ENCODE data around the gene NEUROD2. TPM values are rescaled to one million over a fixed set of nuclear protein-coding genes. Genes with fewer than 3 reads are reported as not detected.

NEUROD2 gene
- total and polyA plus RNA-seq, 10 donors = under 0.01 to 0.03 TPM; not detected in 8

DNA sequence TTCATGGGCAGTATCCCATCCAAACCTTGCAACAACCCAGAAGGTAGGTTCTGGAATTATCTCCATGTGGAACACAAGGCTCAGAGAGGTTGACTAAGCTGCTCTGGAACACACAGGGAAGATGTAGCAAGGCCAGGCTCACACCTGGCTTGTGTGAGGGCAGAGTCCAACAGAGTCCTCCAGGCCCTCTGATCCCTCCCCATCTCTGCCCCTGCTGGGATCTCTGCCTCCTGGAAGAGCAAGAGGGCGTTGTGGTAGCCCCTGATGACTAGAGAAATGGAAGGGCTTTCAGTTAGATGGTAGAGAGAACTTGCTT, 12.0 kb upstream of the NEUROD2 start:
- Histone ChIP-seq H3K9me3 (no peaks in the 10 kb centered on the region), H3K27me3 (replicated peaks in 1 of 7) (peaks cover 0 to 67% (median 9%) of the 10 kb centered on the region in 7 donors), H3K4me3 (no peak overlapping the region), H3K27ac (no peak overlapping the region), H3K36me3 (no peaks in the 10 kb centered on the region), H3K4me1 (peaks cover 0 to 48% (median 38%) of the 10 kb centered on the region in 6 donors)
- TF ChIP-seq POLR2A (IDR thresholded peaks at IDR 0.05) = no peak
- no peak for TF ChIP-seq POLR2AphosphoS5 (IDR thresholded peaks at IDR 0.05)
- TF ChIP-seq, protein P1, sequence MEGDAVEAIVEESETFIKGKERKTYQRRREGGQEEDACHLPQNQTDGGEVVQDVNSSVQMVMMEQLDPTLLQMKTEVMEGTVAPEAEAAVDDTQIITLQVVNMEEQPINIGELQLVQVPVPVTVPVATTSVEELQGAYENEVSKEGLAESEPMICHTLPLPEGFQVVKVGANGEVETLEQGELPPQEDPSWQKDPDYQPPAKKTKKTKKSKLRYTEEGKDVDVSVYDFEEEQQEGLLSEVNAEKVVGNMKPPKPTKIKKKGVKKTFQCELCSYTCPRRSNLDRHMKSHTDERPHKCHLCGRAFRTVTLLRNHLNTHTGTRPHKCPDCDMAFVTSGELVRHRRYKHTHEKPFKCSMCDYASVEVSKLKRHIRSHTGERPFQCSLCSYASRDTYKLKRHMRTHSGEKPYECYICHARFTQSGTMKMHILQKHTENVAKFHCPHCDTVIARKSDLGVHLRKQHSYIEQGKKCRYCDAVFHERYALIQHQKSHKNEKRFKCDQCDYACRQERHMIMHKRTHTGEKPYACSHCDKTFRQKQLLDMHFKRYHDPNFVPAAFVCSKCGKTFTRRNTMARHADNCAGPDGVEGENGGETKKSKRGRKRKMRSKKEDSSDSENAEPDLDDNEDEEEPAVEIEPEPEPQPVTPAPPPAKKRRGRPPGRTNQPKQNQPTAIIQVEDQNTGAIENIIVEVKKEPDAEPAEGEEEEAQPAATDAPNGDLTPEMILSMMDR (IDR thresholded peaks at IDR 0.05 in 8 of 11, conservative IDR thresholded peaks at IDR 0.05 in 3 of 11) = no peak
- WGBS, 5 donors = 64 to 91% (median 73%) methylated on average over 1 of the region's 1 CpG
- no peak for DNase-seq
- intact Hi-C loops (cut with DNase I; ENCODE audit: low total_unique reads) = loop anchor here (5.0 to 10.0 kb wide), 2 partner anchors 133 to 245 kb away; partner anchors contain the start of genes IKZF3 and ZPBP2

GRCh38 chr17:39618956-39619785, 11.5 kb upstream of the NEUROD2 start:
- H3K4me3 ChIP-seq = peak overlapping the region in 1 of 8 donors; percentile 83
- WGBS, 5 donors = 57 to 68% (median 60%) methylated on average over 7 to 13 of the region's 13 CpGs
- intact Hi-C loops (cut with DNase I; ENCODE audit: low total_unique reads) = no loop called here
- TF ChIP-seq, protein P1 (IDR thresholded peaks at IDR 0.05 in 8 of 11, conservative IDR thresholded peaks at IDR 0.05 in 3 of 11) = no peak
- no peak for TF ChIP-seq POLR2A (IDR thresholded peaks at IDR 0.05)
- TF ChIP-seq POLR2AphosphoS5 (IDR thresholded peaks at IDR 0.05) = no peak
- no peak overlapping the region for H3K27ac ChIP-seq
- H3K9me3 ChIP-seq = no peaks in the 10 kb centered on the region
- H3K27me3 ChIP-seq (replicated peaks in 1 of 7) = peaks cover 0 to 69% (median 8%) of the 10 kb centered on the region in 7 donors
- H3K4me1 ChIP-seq = peaks cover 0 to 48% (median 38%) of the 10 kb centered on the region in 6 donors
- no peak for DNase-seq
- no peaks in the 10 kb centered on the region for H3K36me3 ChIP-seq

- H3K27me3 ChIP-seq (replicated peaks in 1 of 7) = peaks cover 0 to 70% (median 8%) of the 10 kb centered on the region in 7 donors
- intact Hi-C loops (cut with DNase I; ENCODE audit: low total_unique reads) = no loop called here
- H3K4me3 ChIP-seq = peak overlapping the region; percentile 30 to 83 (median 50)
- H3K27ac ChIP-seq = peak overlapping the region in 5 of 8 donors; percentile 12 to 82 (median 57)
- 3 to 6% (median 5%) methylated on average over 26 to 33 of the region's 33 CpGs for WGBS, 5 donors
- no peaks in the 10 kb centered on the region for H3K9me3 ChIP-seq
- no peak for TF ChIP-seq POLR2AphosphoS5 (IDR thresholded peaks at IDR 0.05)
- no peaks in the 10 kb centered on the region for H3K36me3 ChIP-seq
- peaks cover 0 to 42% (median 34%) of the 10 kb centered on the region in 6 donors for H3K4me1 ChIP-seq
- DNase-seq = no peak
These were observed 10.7 kb upstream of the NEUROD2 start for GRCh38 chr17:39618246-39618913.

DNA sequence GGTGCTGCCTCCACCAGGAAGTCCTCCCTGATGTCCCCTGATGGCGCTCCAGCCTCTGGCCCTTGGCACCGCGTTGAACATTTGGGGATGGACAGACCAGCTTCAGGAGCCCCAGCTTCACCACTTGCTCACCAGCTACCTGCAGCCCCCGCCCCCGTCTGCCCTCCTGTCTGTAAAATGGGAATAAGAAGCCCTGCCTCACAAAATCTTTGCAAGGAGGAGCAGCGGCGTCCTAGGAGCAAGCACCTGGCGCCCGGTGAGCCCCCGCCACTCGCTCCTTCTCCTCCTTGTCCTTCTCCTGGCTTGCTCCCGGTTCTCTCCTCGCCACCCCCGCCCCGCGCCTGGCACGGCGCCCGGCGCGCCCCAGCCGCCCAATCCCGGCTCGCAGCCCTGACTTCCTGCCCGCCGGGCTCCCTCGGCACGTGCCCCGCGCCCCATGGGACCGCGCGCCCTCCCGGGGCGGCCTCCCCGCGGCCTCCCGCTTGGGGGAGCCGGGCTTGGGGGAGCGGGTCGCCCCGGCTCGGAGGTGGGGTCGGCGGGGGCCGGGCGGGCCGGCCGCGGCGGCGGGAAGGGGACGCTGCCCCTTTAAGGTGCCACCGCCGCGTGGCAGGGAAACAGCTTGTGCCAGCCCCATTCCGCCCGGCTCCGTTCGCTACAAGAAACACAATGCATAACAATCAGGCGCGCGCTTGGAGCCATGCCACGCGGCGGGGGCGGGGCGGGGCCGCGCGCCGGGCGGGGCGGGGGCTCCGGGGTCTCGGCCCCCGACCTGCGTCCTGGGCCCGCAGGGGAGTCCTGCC, 9.9 kb upstream of the NEUROD2 start:
- peak; percentile 88 for DNase-seq
- intact Hi-C loops (cut with DNase I; ENCODE audit: low total_unique reads) = no loop called here
- Histone ChIP-seq H3K4me1 (peaks cover 0 to 36% (median 29%) of the 10 kb centered on the region in 6 donors), H3K36me3 (no peaks in the 10 kb centered on the region), H3K4me3 (peak overlapping the region; percentile 30 to 83 (median 50)), H3K27me3 (replicated peaks in 1 of 7) (peaks cover 0 to 77% (median 9%) of the 10 kb centered on the region in 7 donors), H3K27ac (peak overlapping the region in 5 of 8 donors; percentile 12 to 82 (median 57)), H3K9me3 (no peaks in the 10 kb centered on the region)
- no peak for TF ChIP-seq POLR2A (IDR thresholded peaks at IDR 0.05)
- TF ChIP-seq, protein P1 (IDR thresholded peaks at IDR 0.05 in 8 of 11, conservative IDR thresholded peaks at IDR 0.05 in 3 of 11) = no peak
- TF ChIP-seq POLR2AphosphoS5 (IDR thresholded peaks at IDR 0.05) = peak; percentile 39 to 56 (median 54)
- 2 to 5% (median 3%) methylated on average over 18 to 79 of the region's 79 CpGs for WGBS, 5 donors

All from spleen (tissue), 11 donors.